ENCODE data around the gene STK25. TPM values are rescaled to one million over a fixed set of nuclear protein-coding genes. Genes with fewer than 3 reads are reported as not detected.

STK25 gene
- total and polyA plus RNA-seq, 2 of the 8 experiments (the other 6 are each of a cell fraction or from before 2014, with no cell fraction given): 159 to 546 TPM

DNA sequence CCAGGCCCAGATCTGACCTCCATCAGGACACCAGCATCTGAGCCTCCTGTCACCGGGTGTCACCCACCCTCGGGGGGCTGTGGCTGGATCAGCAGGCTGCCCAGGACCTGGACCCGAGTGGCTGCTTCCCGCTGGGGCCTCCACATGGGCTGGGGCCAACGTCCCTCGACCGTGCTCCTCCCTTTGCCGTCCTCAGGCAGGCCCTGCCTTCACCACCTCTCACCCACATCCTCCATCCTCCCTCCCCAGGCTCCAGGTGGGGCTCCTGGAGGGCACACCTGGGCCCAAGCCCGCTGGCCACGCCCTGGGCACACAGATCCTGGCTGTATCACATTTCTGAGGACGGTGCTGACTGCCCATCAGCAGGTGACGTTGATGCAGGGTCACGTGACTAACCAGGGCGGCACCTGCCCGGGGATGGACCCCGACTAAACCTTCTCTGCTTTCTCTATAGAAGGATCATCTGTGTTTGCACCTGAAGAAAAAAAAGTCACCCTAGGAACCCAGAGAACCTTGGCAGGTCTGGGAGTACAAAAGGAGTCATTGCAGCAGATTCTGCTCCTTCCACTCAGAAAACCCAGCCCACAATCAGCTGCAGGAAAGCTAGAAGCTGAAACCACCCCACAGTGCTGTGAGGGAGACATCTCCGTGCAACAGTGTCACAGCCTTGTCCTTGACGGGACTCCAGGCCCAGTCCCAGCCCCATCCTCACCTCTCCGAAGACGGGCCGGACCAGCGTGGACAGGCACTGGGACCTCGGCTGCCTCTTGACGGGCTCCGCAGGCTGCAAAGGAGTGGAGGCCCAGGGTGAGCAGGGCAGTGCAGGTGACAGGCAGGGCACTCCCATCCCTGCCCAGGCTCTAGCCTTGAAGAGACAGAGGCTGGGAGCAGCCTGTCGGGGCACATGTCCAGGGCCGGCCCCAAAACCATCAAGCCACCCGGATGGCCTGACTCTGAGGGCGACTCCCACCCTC, 11.2 kb downstream of the STK25 start (continued):
- TF ChIP-seq, protein P1, sequence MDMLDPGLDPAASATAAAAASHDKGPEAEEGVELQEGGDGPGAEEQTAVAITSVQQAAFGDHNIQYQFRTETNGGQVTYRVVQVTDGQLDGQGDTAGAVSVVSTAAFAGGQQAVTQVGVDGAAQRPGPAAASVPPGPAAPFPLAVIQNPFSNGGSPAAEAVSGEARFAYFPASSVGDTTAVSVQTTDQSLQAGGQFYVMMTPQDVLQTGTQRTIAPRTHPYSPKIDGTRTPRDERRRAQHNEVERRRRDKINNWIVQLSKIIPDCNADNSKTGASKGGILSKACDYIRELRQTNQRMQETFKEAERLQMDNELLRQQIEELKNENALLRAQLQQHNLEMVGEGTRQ (IDR thresholded peaks at IDR 0.05; ENCODE audit: low read length): no peak
- TF ChIP-seq RXRA (IDR thresholded peaks at IDR 0.05; ENCODE audit: insufficient read depth, low read depth, low read length): no peak
- no peak for TF ChIP-seq KDM4A (IDR thresholded peaks at IDR 0.05; ENCODE audit: low read depth, low read length, severe bottlenecking)
- TF ChIP-seq CREB1 (IDR thresholded peaks at IDR 0.05): no peak
- no peak for TF ChIP-seq RFX5 (IDR thresholded peaks at IDR 0.05; ENCODE audit: borderline replicate concordance, low read depth, low read length)
- TF ChIP-seq, protein P2, sequence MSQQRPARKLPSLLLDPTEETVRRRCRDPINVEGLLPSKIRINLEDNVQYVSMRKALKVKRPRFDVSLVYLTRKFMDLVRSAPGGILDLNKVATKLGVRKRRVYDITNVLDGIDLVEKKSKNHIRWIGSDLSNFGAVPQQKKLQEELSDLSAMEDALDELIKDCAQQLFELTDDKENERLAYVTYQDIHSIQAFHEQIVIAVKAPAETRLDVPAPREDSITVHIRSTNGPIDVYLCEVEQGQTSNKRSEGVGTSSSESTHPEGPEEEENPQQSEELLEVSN (IDR thresholded peaks at IDR 0.05): no peak
